ENCODE results near the gene SLC35B2.

DNA sequence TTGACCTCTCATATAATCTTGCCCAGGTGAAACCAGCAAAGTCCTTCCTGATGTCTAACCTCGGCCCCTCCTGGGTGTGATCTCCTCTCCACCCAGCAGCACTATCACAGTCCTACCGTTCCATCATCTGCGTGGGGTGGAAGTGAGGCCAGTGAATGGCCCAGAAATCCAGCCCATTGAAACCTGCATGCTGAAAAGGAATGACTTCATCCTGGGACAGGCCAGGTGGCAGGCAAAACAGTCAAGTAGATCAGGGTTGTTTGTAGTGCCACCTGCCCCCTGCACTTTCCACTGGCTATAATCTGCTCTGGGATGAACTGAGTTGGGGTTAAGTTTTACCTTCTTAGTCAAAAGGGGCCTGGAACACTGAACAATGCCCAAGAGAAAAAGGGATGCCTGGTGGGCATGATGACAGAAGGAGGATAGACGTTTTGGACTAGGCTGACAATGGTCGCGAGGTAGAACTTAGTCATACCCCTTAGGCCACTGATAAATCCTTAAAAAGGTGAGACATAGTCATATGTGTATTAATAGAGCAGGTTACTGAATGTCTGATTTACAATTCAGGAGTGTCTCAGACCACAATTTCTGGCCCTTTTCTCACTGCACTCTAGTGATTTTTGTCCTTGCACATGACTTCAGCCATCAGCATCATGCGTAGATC, 18.5 kb downstream of the SLC35B2 start:
- TF ChIP-seq POLR2AphosphoS5 (IDR thresholded peaks at IDR 0.05) (no peak), POLR2A (IDR thresholded peaks at IDR 0.05) (no peak)
- TF ChIP-seq, protein P1, sequence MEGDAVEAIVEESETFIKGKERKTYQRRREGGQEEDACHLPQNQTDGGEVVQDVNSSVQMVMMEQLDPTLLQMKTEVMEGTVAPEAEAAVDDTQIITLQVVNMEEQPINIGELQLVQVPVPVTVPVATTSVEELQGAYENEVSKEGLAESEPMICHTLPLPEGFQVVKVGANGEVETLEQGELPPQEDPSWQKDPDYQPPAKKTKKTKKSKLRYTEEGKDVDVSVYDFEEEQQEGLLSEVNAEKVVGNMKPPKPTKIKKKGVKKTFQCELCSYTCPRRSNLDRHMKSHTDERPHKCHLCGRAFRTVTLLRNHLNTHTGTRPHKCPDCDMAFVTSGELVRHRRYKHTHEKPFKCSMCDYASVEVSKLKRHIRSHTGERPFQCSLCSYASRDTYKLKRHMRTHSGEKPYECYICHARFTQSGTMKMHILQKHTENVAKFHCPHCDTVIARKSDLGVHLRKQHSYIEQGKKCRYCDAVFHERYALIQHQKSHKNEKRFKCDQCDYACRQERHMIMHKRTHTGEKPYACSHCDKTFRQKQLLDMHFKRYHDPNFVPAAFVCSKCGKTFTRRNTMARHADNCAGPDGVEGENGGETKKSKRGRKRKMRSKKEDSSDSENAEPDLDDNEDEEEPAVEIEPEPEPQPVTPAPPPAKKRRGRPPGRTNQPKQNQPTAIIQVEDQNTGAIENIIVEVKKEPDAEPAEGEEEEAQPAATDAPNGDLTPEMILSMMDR (IDR thresholded peaks at IDR 0.05 in 8 of 11, conservative IDR thresholded peaks at IDR 0.05 in 3 of 11), result no peak

Data from spleen (tissue), 7 donors.